Mesenteric fat pad (tissue), 1 donor: ENCODE data around the gene TAS2R42. TPM values are rescaled to one million over a fixed set of nuclear protein-coding genes. Genes with fewer than 3 reads are reported as not detected.
A peak's percentile ranks its signal among the peaks of the same experiment; 100 is the strongest.

Source experiments
- DNase-seq: peaks from one replicate; pipeline ENCODE4 v3.0.0-alpha.2; 2020; ENCODE audit warnings: low spot score
- long read RNA-seq: library from polyadenylated mRNA; unstranded; transcript quantifications from one replicate; pipeline ENCODE4 v2.0.0, GENCODE V29; 2020
- total RNA-seq: library from RNA; stranded (reverse); fragmentation: NEBNext Ultra II Directional; extraction: Animal tissue kit (Norgen Biotek cat#: 25700); gene quantifications from one replicate; pipeline ENCODE4 v1.2.1, GENCODE V29; 2021
- donor health status: DM: yes; HTN: yes; CAD: no.

TAS2R42 gene
- not detected for total RNA-seq
- long read RNA-seq = 0 reads

- no peak for DNase-seq
Measured at GRCh38 chr12:11186837-11187236, at the start of gene TAS2R42. TSS of gene TAS2R42 (minus strand) at chr12:11186937. CDS start at chr12:11186937, 0 bp downstream.

GRCh38 chr12:11233532-11233931 lies 46.8 kb upstream of the TAS2R42 start:
- no peak for DNase-seq

GRCh38 chr12:11228296-11228879 lies 41.7 kb upstream of the TAS2R42 start:
- no peak for DNase-seq

- DNase-seq = no peak
Measured at GRCh38 chr12:11227373-11227772, 40.6 kb upstream of the TAS2R42 start.

GRCh38 chr12:11209113-11209512 lies 22.4 kb upstream of the TAS2R42 start:
- DNase-seq = no peak

- no peak for DNase-seq
Measured at GRCh38 chr12:11204173-11204572, 17.4 kb upstream of the TAS2R42 start.

GRCh38 chr12:11202811-11203210 lies 16.1 kb upstream of the TAS2R42 start:
- DNase-seq = no peak

GRCh38 chr12:11183011-11183410 lies 3.7 kb downstream of the TAS2R42 start:
- no peak for DNase-seq

GRCh38 chr12:11182529-11182928 lies 4.2 kb downstream of the TAS2R42 start:
- no peak for DNase-seq

- DNase-seq = no peak
Measured at GRCh38 chr12:11178250-11178649, 8.5 kb downstream of the TAS2R42 start.

GRCh38 chr12:11174022-11174421 lies 12.7 kb downstream of the TAS2R42 start:
- no peak for DNase-seq

GRCh38 chr12:11171969-11172675 lies 14.6 kb downstream of the TAS2R42 start:
- DNase-seq = no peak

GRCh38 chr12:11171145-11171968 lies 15.4 kb downstream of the TAS2R42 start, which contains the start of gene SMIM10L1:
TSS of gene SMIM10L1 (plus strand) at chr12:11171194. CDS start at chr12:11171357, 163 bp downstream.
- DNase-seq = peak; percentile 97

- DNase-seq = no peak
Measured at GRCh38 chr12:11170810-11171144, 16.0 kb downstream of the TAS2R42 start.

GRCh38 chr12:11166300-11166699 lies 20.4 kb downstream of the TAS2R42 start:
- DNase-seq = no peak

GRCh38 chr12:11164384-11164783 lies 22.4 kb downstream of the TAS2R42 start:
- DNase-seq = no peak

- DNase-seq = no peak
Measured at GRCh38 chr12:11162502-11162901, 24.2 kb downstream of the TAS2R42 start.

GRCh38 chr12:11158885-11159444 lies 27.8 kb downstream of the TAS2R42 start:
- no peak for DNase-seq

GRCh38 chr12:11154400-11154925 lies 32.3 kb downstream of the TAS2R42 start:
- no peak for DNase-seq

- no peak for DNase-seq
Measured at GRCh38 chr12:11152725-11153124, 34.0 kb downstream of the TAS2R42 start.

- no peak for DNase-seq
Measured at GRCh38 chr12:11150832-11151231, 35.9 kb downstream of the TAS2R42 start.

- DNase-seq = no peak
Measured at GRCh38 chr12:11147420-11147819, 39.3 kb downstream of the TAS2R42 start.
